GM10248 (cell line): Measurements from ENCODE around the gene EZH1.
A peak's percentile ranks its signal among the peaks of the same experiment; 100 is the strongest.

Experiments used
- CTCF ChIA-PET: fragments of 300-600 bp; sonication (Branson Sonifier 250); formaldehyde crosslinking; extraction: SDS; loops from one replicate; lab custom pipeline; 2021; ENCODE audit warnings: antibody characterized with exemption; lab: Yijun Ruan, JAX
- POLR2A ChIA-PET: fragments of 350-650 bp; sonication (Branson Sonifier 250); formaldehyde crosslinking; extraction: SDS; loops from one replicate; lab custom pipeline; 2020; ENCODE audit warnings: antibody characterized with exemption; lab: Yijun Ruan, JAX
- DNase-seq: peaks from one replicate; pipeline ENCODE4 v3.0.0; 2012; ENCODE audit errors: extremely low spot score
- CTCF ChIP-seq: IDR thresholded peaks from 2 replicates; pipeline ENCODE4 v1.5.1; 2012; ENCODE audit warnings: mild to moderate bottlenecking, low read depth; ENCODE audit errors: extremely low read depth, missing control alignments, control extremely low read depth

EZH1 gene

GRCh38 chr17:42659079-42659931, 85.5 kb downstream of the EZH1 start, which contains the start of gene TUBG2:
TUBG2 (plus strand) TSS chr17:42659284; CDS start chr17:42659504, 220 bp downstream.
- no peak for TF ChIP-seq CTCF
- ChIA-PET CTCF (interaction anchor here (0.7 to 6.8 kb wide), 6 partner anchors 9 to 41 kb away, joined by 3 to 54 read pairs (median 8); no protein-coding TSS in a partner anchor), POLR2A (no interaction called here)
- peak; percentile 90 for DNase-seq

GRCh38 chr17:42657824-42658588, 86.8 kb downstream of the EZH1 start:
- no peak for DNase-seq
- ChIA-PET POLR2A (no interaction called here), CTCF (interaction anchor here (1.5 to 6.8 kb wide), 4 partner anchors 10 to 40 kb away, joined by 7 to 54 read pairs (median 9); no protein-coding TSS in a partner anchor)
- no peak for TF ChIP-seq CTCF

GRCh38 chr17:42655528-42655927, 89.3 kb downstream of the EZH1 start:
- POLR2A ChIA-PET = no interaction called here
- no peak for DNase-seq
- CTCF ChIA-PET = interaction anchor here (0.8 to 2.5 kb wide), 3 partner anchors 19 to 37 kb away, joined by 3 to 9 read pairs (median 7); no protein-coding TSS in a partner anchor
- no peak for TF ChIP-seq CTCF

GRCh38 chr17:42653179-42654124, 91.4 kb downstream of the EZH1 start:
- POLR2A ChIA-PET = interaction anchor here (0.6 kb wide), 1 partner anchor 663 kb away, joined by 5 read pairs; no protein-coding TSS in a partner anchor
- CTCF ChIA-PET = interaction anchor here (1.0 to 1.5 kb wide), 4 partner anchors 18 to 35 kb away, joined by 3 read pairs; no protein-coding TSS in a partner anchor
- TF ChIP-seq CTCF = no peak
- peak; percentile 22 for DNase-seq

- no peak for DNase-seq
- TF ChIP-seq CTCF = no peak
- POLR2A ChIA-PET = no interaction called here
- CTCF ChIA-PET = interaction anchor here (1.2 kb wide), 1 partner anchor 30 kb away, joined by 3 read pairs; no protein-coding TSS in a partner anchor
These were observed 93.4 kb downstream of the EZH1 start for GRCh38 chr17:42651392-42651791.
